GM12878 (cell line): Measurements from ENCODE around the gene RIC1. TPM values are rescaled to one million over a fixed set of nuclear protein-coding genes. Genes with fewer than 3 reads are reported as not detected.

Experiments
- IRF5 ChIP-seq: fragments of 450-650 bp; IDR thresholded peaks from 2 replicates; pipeline ENCODE4 v1.6.1; 2017; ENCODE audit warnings: borderline replicate concordance
- NBN ChIP-seq: fragments of 450-650 bp; IDR thresholded peaks from 2 replicates; pipeline ENCODE4 v1.6.1; 2016
- NFXL1 ChIP-seq: fragments of 450-650 bp; IDR thresholded peaks from 2 replicates; pipeline ENCODE4 v1.6.1; 2017; ENCODE audit warnings: antibody characterized with exemption, mild to moderate bottlenecking, borderline replicate concordance
- NR2F1 ChIP-seq: fragments of 450-650 bp; conservative IDR thresholded peaks from 2 replicates; pipeline ENCODE4 v1.6.1; 2017; ENCODE audit warnings: mild to moderate bottlenecking
- NRF1 ChIP-seq: conservative IDR thresholded peaks from 2 replicates; pipeline ENCODE4 v1.6.1; 2011; ENCODE audit warnings: mild to moderate bottlenecking, low read depth, low read length, improper control_type of control experiment
- POLR2A ChIP-seq: IDR thresholded peaks from 2 replicates; pipeline ENCODE4 v1.6.1; 2011; ENCODE audit warnings: low read depth, mild to moderate bottlenecking, low read length
- RUNX3 ChIP-seq: IDR thresholded peaks from 2 replicates; pipeline ENCODE4 v1.6.1; 2012; ENCODE audit warnings: low read length, inconsistent platforms
- TCF7 ChIP-seq: IDR thresholded peaks from 2 replicates; pipeline ENCODE4 v1.6.1; 2014; ENCODE audit warnings: antibody characterized with exemption, borderline replicate concordance
- USF2 ChIP-seq: IDR thresholded peaks from 2 replicates; pipeline ENCODE4 v1.6.1; 2011; ENCODE audit warnings: low read depth, low read length, improper control_type of control experiment, borderline replicate concordance
- polyA plus RNA-seq, 11 experiments: library from polyadenylated mRNA; depleted of rRNA in 4 of 11; unstranded in 6 of 11; stranded (reverse) in 5 of 11; fragments of >200 nt; fragmentation: Nextera tagmentation in 4 of 11; fragmentation: Illumina TruSeq in 1 of 11; extraction: Ambion mirVana in 4 of 11; extraction: Trizol in 1 of 11; gene quantifications; 1 replicate in 1 of 11; 2 replicates in 10 of 11; pipeline versions ENCODE4 v1.2.1 to v1.2.3, GENCODE V29; 2011 to 2016; ENCODE audit warnings: inconsistent platforms in 2 of 11, missing spikeins in 2 of 11, low read depth in 1 of 11
- total RNA-seq, 4 experiments: library from RNA; depleted of rRNA in 3 of 4; stranded (reverse); fragments of >200 nt in 3 of 4; fragmentation: Illumina TruSeq in 1 of 4; extraction: Trizol in 1 of 4; gene quantifications; 2 replicates each; pipeline versions ENCODE4 v1.2.1 to v1.2.3, GENCODE V29; 2013 to 2021
- TF ChIP-seq, protein P1 (sequence below): fragments of 450-650 bp; IDR thresholded peaks from 2 replicates; pipeline ENCODE4 v1.6.1; 2017; ENCODE audit warnings: low read depth, mild to moderate bottlenecking, moderate library complexity

RIC1 gene
- total and polyA plus RNA-seq, 10 of the 15 experiments (the other 5 are each of a cell fraction or from before 2014, with no cell fraction given) = 6.2 to 59.8 (median 33.3) TPM

- TF ChIP-seq, protein P1, sequence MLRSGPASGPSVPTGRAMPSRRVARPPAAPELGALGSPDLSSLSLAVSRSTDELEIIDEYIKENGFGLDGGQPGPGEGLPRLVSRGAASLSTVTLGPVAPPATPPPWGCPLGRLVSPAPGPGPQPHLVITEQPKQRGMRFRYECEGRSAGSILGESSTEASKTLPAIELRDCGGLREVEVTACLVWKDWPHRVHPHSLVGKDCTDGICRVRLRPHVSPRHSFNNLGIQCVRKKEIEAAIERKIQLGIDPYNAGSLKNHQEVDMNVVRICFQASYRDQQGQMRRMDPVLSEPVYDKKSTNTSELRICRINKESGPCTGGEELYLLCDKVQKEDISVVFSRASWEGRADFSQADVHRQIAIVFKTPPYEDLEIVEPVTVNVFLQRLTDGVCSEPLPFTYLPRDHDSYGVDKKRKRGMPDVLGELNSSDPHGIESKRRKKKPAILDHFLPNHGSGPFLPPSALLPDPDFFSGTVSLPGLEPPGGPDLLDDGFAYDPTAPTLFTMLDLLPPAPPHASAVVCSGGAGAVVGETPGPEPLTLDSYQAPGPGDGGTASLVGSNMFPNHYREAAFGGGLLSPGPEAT = peak; percentile 56; the same call in 1 of the 2 replicates
- TF ChIP-seq IRF5 = no peak
- peak; percentile 69 for TF ChIP-seq NRF1
- peak; percentile 61 for TF ChIP-seq RUNX3
- TF ChIP-seq NFXL1 = no peak
- TF ChIP-seq NBN = peak; percentile 56
- TF ChIP-seq POLR2A = peak; percentile 84
- no peak for TF ChIP-seq TCF7
- peak; percentile 63 for TF ChIP-seq USF2
- peak; percentile 69; the same call in 1 of the 2 replicates for TF ChIP-seq NR2F1
Observed at GRCh38 chr9:5628530-5629311, at the start of gene RIC1 (continued).
